K562 (cell line): ENCODE results near the gene C17orf50. TPM values are rescaled to one million over a fixed set of nuclear protein-coding genes. Genes with fewer than 3 reads are reported as not detected.
A peak's percentile ranks its signal among the peaks of the same experiment; 100 is the strongest.

Experiments used
- AFF4 ChIP-seq: sonication (generic); formaldehyde crosslinking; IDR thresholded peaks from 2 replicates; pipeline ENCODE4 v1.8.0; 2023; ENCODE audit warnings: mild to moderate bottlenecking, missing genetic modification reagents
- BCLAF1 ChIP-seq, 2 experiments: fragments of 450-650 bp in 1 of 2; IDR thresholded peaks; 2 replicates each; pipeline ENCODE4 v1.6.1; 2011 to 2017; ENCODE audit warnings: low read depth in 2 of 2, antibody characterized with exemption in 1 of 2, borderline replicate concordance in 1 of 2, low read length in 1 of 2, mild to moderate bottlenecking in 1 of 2, mixed read lengths in 1 of 2; ENCODE audit not compliant: control insufficient read depth in 1 of 2
- IRF2 ChIP-seq: sonication (generic); formaldehyde crosslinking; IDR thresholded peaks from 2 replicates; pipeline ENCODE4 v1.8.1; 2022; ENCODE audit warnings: mild to moderate bottlenecking, missing genetic modification reagents
- MEF2A ChIP-seq: IDR thresholded peaks from 2 replicates; pipeline ENCODE4 v1.6.1; 2011; ENCODE audit warnings: low read depth, mild to moderate bottlenecking, low read length, moderate library complexity; ENCODE audit not compliant: control insufficient read depth
- POLR2G ChIP-seq: fragments of 200-400 bp; formaldehyde crosslinking; IDR thresholded peaks from 2 replicates; pipeline ENCODE4 v1.6.1; 2017; ENCODE audit warnings: low read depth, mild to moderate bottlenecking, antibody characterized with exemption, low read length, moderate library complexity
- POLR3G ChIP-seq: IDR thresholded peaks from 2 replicates; pipeline ENCODE4 v1.6.1; 2011; ENCODE audit not compliant: insufficient read length, insufficient replicate concordance; ENCODE audit errors: extremely low read depth
- PRDM10 ChIP-seq: fragments of 450-650 bp; IDR thresholded peaks from 2 replicates; pipeline ENCODE4 v1.6.1; 2018; ENCODE audit not compliant: partially characterized antibody
- SAFB2 ChIP-seq: fragments of 200-400 bp; formaldehyde crosslinking; IDR thresholded peaks from 2 replicates; pipeline ENCODE4 v1.6.1; 2018; ENCODE audit warnings: borderline replicate concordance, low read length, low read depth, moderate library complexity; ENCODE audit not compliant: severe bottlenecking
- UBTF ChIP-seq, 2 experiments: IDR thresholded peaks; 2 replicates each; pipeline ENCODE4 v1.6.1; 2012; ENCODE audit warnings: improper control_type of control experiment in 2 of 2, low read depth in 2 of 2, low read length in 2 of 2, borderline replicate concordance in 1 of 2
- ZNF134 ChIP-seq: fragments of 250-450 bp; sonication (Bioruptor Pico); conservative IDR thresholded peaks from 2 replicates; pipeline ENCODE4 v1.4.0; 2020
- ZNF263 ChIP-seq: sonication (generic); formaldehyde crosslinking; IDR thresholded peaks from 2 replicates; pipeline ENCODE4 v1.8.0; 2022; ENCODE audit warnings: mild to moderate bottlenecking, missing genetic modification reagents, borderline replicate concordance
- ZNF589 ChIP-seq: fragments of 200-800 bp; sonication (Bioruptor generic); IDR thresholded peaks from 2 replicates; pipeline ENCODE4 v1.6.1; 2016; ENCODE audit warnings: low read depth, missing genetic modification characterization, missing compliant biosample characterization
- ZSCAN29 ChIP-seq: fragments of 450-650 bp; IDR thresholded peaks from 2 replicates; pipeline ENCODE4 v1.6.1; 2017
- polyA plus RNA-seq, 8 experiments: library from polyadenylated mRNA; depleted of rRNA in 4 of 8; stranded (reverse) in 5 of 8; unstranded in 3 of 8; fragments of >200 nt; fragmentation: Nextera tagmentation in 2 of 8; fragmentation: Illumina TruSeq in 1 of 8; extraction: Ambion mirVana in 2 of 8; extraction: Trizol in 1 of 8; gene quantifications; 2 replicates each; pipeline versions ENCODE4 v1.2.1 to v1.2.3, GENCODE V29; 2011 to 2014; ENCODE audit warnings: inconsistent platforms in 1 of 8, missing spikeins in 1 of 8
- total RNA-seq, 7 experiments: library from RNA; depleted of rRNA in 6 of 7; stranded (reverse); fragments of >200 nt in 6 of 7; fragmentation: Illumina TruSeq in 2 of 7; extraction: Trizol in 2 of 7; gene quantifications; 2 replicates each; pipeline versions ENCODE4 v1.2.1 to v1.2.3, GENCODE V29; 2011 to 2021; ENCODE audit warnings: low replicate concordance in 1 of 7

Gene C17orf50
- total and polyA plus RNA-seq, 9 of the 15 experiments (the other 6 are each of a cell fraction or from before 2014, with no cell fraction given): not detected

GRCh38 chr17:35804658-35805192 lies 44.0 kb downstream of the C17orf50 start (continued):
- TF ChIP-seq AFF4 (CRISPR knock-in tag) (no peak), MEF2A (no peak), SAFB2 (no peak), POLR3G (no peak), BCLAF1 (IDR thresholded peaks at IDR 0.05; ENCODE audit: borderline replicate concordance in 1 of 2, control insufficient read depth in 1 of 2, low read depth in 2 of 2, low read length in 1 of 2) (no peak), UBTF (IDR thresholded peaks at IDR 0.05; ENCODE audit: borderline replicate concordance in 1 of 2, low read depth in 2 of 2, low read length in 2 of 2) (0 out of 4 replicates have a peak, but pooled peaks of 1 of the 2 experiments have one; percentile 63), IRF2 (CRISPR knock-in tag) (no peak), ZSCAN29 (no peak), ZNF134 (CRISPR knock-in tag) (no peak), POLR2G (no peak), ZNF263 (CRISPR knock-in tag) (no peak), PRDM10 (peak; percentile 71), ZNF589 (CRISPR knock-in tag) (no peak)
